Hepatocyte (in vitro differentiated cells): Measurements from ENCODE around the gene CCL28.

Experiments used
- CTCF ChIP-seq: fragments of 200-600 bp; sonication (generic); IDR thresholded peaks from 2 replicates; pipeline ENCODE4 v1.5.1; 2016; ENCODE audit warnings: antibody characterized with exemption, mild to moderate bottlenecking; ENCODE audit not compliant: poor library complexity
- EZH2 ChIP-seq: fragments of 200-600 bp; sonication (generic); IDR thresholded peaks from 2 replicates; pipeline ENCODE4 v1.6.1; 2016; ENCODE audit warnings: antibody characterized with exemption, mild to moderate bottlenecking, borderline replicate concordance
- EZH2phosphoT487 ChIP-seq: fragments of 200-600 bp; sonication (generic); IDR thresholded peaks from one replicate; pipeline ENCODE4 v1.6.1; 2018; ENCODE audit warnings: antibody characterized with exemption, mild to moderate bottlenecking, low read depth, moderate library complexity; ENCODE audit not compliant: unreplicated experiment, severe bottlenecking

GRCh38 chr5:43456556-43456955 is 44.4 kb upstream of the CCL28 start:
- TF ChIP-seq CTCF (no peak), EZH2 (no peak), EZH2phosphoT487 (no peak)
